K562 (cell line): ENCODE data around the gene FBL. TPM values are rescaled to one million over a fixed set of nuclear protein-coding genes. Genes with fewer than 3 reads are reported as not detected.

Source experiments
- ATAC-seq: fragments of 200-7000 bp; cut with Tn5 transposase; 3 replicates; pipeline ENCODE4 v1.9.1; 2020; ENCODE audit warnings: moderate library complexity
- BruUV-seq: library from RNA; stranded (reverse); fragments of 400-500 nt; replicated peaks from 2 replicates; lab custom pipeline; 2021; lab: Mats Ljungman, UMichigan
- CTCF ChIA-PET: fragments of 300-600 bp; formaldehyde crosslinking; extraction: SDS; loops from one replicate; lab custom pipeline; 2021; ENCODE audit warnings: low intra/inter-chr PET ratio; lab: Yijun Ruan, JAX
- POLR2A ChIA-PET: fragments of 300-600, 350-650 bp; sonication (Branson Sonifier 250); formaldehyde crosslinking; extraction: SDS; loops from one replicate; lab custom pipeline; 2021; ENCODE audit warnings: antibody characterized with exemption, inconsistent platforms; lab: Yijun Ruan, JAX
- DNase-seq, 4 experiments: peaks; one replicate each; pipeline versions ENCODE4 v3.0.0 to v3.0.0-alpha.2; 2011 to 2018; ENCODE audit warnings: low spot score in 3 of 4, mixed read lengths in 3 of 4; ENCODE audit errors: extremely low read depth in 1 of 4
- FAIRE-seq: peaks from 2 replicates; lab custom pipeline; 2011; peaks lifted over from hg19 to GRCh38; lab: Jason Lieb, UNC
- H2AFZ ChIP-seq: 2 replicates; pipeline ENCODE4 v1.6.0; 2011; ENCODE audit warnings: low read depth, low read length, control low read depth, inconsistent platforms
- H3K27ac ChIP-seq: fragments of 200-600 bp; 3 replicates; pipeline ENCODE4 v1.8.0; 2011; ENCODE audit warnings: low read depth, mild to moderate bottlenecking, control low read depth, inconsistent platforms, low read length, moderate library complexity, mixed read lengths; ENCODE audit errors: extremely low read depth
- H3K27me3 ChIP-seq, 2 experiments: fragments of 300-600 bp in 1 of 2; 2 replicates in 1 of 2; 3 replicates in 1 of 2; pipeline versions ENCODE4 v1.6.0 to v1.8.0; 2011; ENCODE audit warnings: inconsistent platforms in 2 of 2, low read length in 2 of 2, mild to moderate bottlenecking in 1 of 2, mixed read lengths in 1 of 2, moderate library complexity in 1 of 2; ENCODE audit not compliant: control insufficient read depth in 2 of 2, insufficient read depth in 2 of 2
- H3K36me3 ChIP-seq: fragments of 300-600 bp; 3 replicates; pipeline ENCODE4 v1.8.0; 2011; ENCODE audit warnings: mild to moderate bottlenecking, low read length, inconsistent platforms; ENCODE audit not compliant: control insufficient read depth, insufficient read depth
- H3K4me1 ChIP-seq, 2 experiments: fragments of 200-600 bp in 1 of 2; replicated peaks in 1 of 2; 2 replicates in 1 of 2; 3 replicates in 1 of 2; pipeline versions ENCODE4 v1.5.1 to v1.8.0; 2011; ENCODE audit warnings: inconsistent platforms in 2 of 2, low read length in 2 of 2, mild to moderate bottlenecking in 1 of 2, mixed read lengths in 1 of 2, moderate library complexity in 1 of 2; ENCODE audit not compliant: control insufficient read depth in 2 of 2, insufficient read depth in 2 of 2
- H3K4me2 ChIP-seq: 2 replicates; pipeline ENCODE4 v1.6.1; 2011; ENCODE audit warnings: low read length, control low read depth, inconsistent platforms, mixed read lengths; ENCODE audit not compliant: insufficient read depth
- H3K4me3 ChIP-seq: fragments of 200-600 bp; sonication (generic), shearing (Covaris generic); 2 replicates; pipeline ENCODE4 v1.5.1; 2016; ENCODE audit warnings: control low read depth, inconsistent platforms
- H3K79me2 ChIP-seq: fragments of 200-600 bp; 3 replicates; pipeline ENCODE4 v1.8.0; 2011; ENCODE audit warnings: low read length, inconsistent platforms; ENCODE audit not compliant: control insufficient read depth, insufficient read depth
- H3K9ac ChIP-seq, 2 experiments: 2 replicates each; pipeline versions ENCODE4 v1.6.0 to v1.6.1; 2011; ENCODE audit warnings: low read depth in 2 of 2, low read length in 2 of 2, control low read depth in 1 of 2, inconsistent platforms in 1 of 2, mild to moderate bottlenecking in 1 of 2, mixed read lengths in 1 of 2; ENCODE audit not compliant: insufficient read depth in 1 of 2
- H3K9me1 ChIP-seq: one replicate; pipeline ENCODE4 v1.6.0; 2011; ENCODE audit warnings: inconsistent platforms, mild to moderate bottlenecking, low read length, moderate library complexity; ENCODE audit not compliant: control insufficient read depth, insufficient read depth
- H3K9me3 ChIP-seq: replicated peaks from 2 replicates; pipeline ENCODE4 v1.5.1; 2011; ENCODE audit warnings: low read depth, low read length, inconsistent platforms; ENCODE audit not compliant: control insufficient read depth, insufficient read depth
- H4K20me1 ChIP-seq: replicated peaks from 2 replicates; pipeline ENCODE4 v1.6.1; 2011; ENCODE audit warnings: low read length, inconsistent platforms, mixed read lengths; ENCODE audit not compliant: control insufficient read depth, insufficient read depth
- DLX4 ChIP-seq: fragments of 250-450 bp; sonication (Bioruptor Pico); IDR thresholded peaks from 2 replicates; pipeline ENCODE4 v1.6.1; 2021; ENCODE audit warnings: mild to moderate bottlenecking
- HOXB6 ChIP-seq: fragments of 250-450 bp; sonication (Bioruptor Pico); IDR thresholded peaks from 2 replicates; pipeline ENCODE4 v1.5.1; 2022; ENCODE audit warnings: mild to moderate bottlenecking, borderline replicate concordance
- JUN ChIP-seq, 2 experiments: sonication (generic) in 1 of 2; formaldehyde crosslinking in 1 of 2; IDR thresholded peaks; 2 replicates each; pipeline versions ENCODE4 v1.6.1 to v1.8.0; 2012 to 2022; ENCODE audit warnings: borderline replicate concordance in 2 of 2, mild to moderate bottlenecking in 2 of 2, improper control_type of control experiment in 1 of 2, low read depth in 1 of 2, low read length in 1 of 2, missing genetic modification reagents in 1 of 2
- POLR2AphosphoS5 ChIP-seq: IDR thresholded peaks from 2 replicates; pipeline ENCODE4 v1.6.1; 2011; ENCODE audit warnings: mild to moderate bottlenecking, low read depth, low read length, moderate library complexity; ENCODE audit not compliant: control insufficient read depth, insufficient read depth
- ZBTB9 ChIP-seq: fragments of 450-650 bp; formaldehyde crosslinking; IDR thresholded peaks from 2 replicates; pipeline ENCODE4 v1.4.0; 2020; ENCODE audit warnings: mild to moderate bottlenecking, moderate library complexity
- ZNF165 ChIP-seq: fragments of 250-450 bp; sonication (Bioruptor Pico); IDR thresholded peaks from 2 replicates; pipeline ENCODE4 v1.4.0; 2020; ENCODE audit warnings: borderline replicate concordance
- WGBS: fragments of 100-300 bp; shearing (Covaris generic); methylation state at CpG from one replicate; pipeline ENCODE4 v1.1.6; 2016; ENCODE audit warnings: low coverage, mixed read lengths; ENCODE audit not compliant: insufficient coverage; ENCODE audit errors: missing lambda C conversion rate; 5-methylcytosine and 5-hydroxymethylcytosine counted together
- in situ Hi-C: fragments of 300-500 bp; cut with MboI; formaldehyde crosslinking; loops from 4 replicates; pipeline ENCODE4 v1.15.0; 2018; ENCODE audit warnings: inconsistent platforms, mixed read lengths
- intact Hi-C: fragments of 100-400 bp; cut with micrococcal nuclease; formaldehyde crosslinking; loops from 2 replicates; pipeline ENCODE4 v1.14.2; 2022
- polyA plus RNA-seq, 8 experiments: library from polyadenylated mRNA; depleted of rRNA in 4 of 8; stranded (reverse) in 5 of 8; unstranded in 3 of 8; fragments of >200 nt; fragmentation: Nextera tagmentation in 2 of 8; fragmentation: Illumina TruSeq in 1 of 8; extraction: Ambion mirVana in 2 of 8; extraction: Trizol in 1 of 8; gene quantifications; 2 replicates each; pipeline versions ENCODE4 v1.2.1 to v1.2.3, GENCODE V29; 2011 to 2014; ENCODE audit warnings: inconsistent platforms in 1 of 8, missing spikeins in 1 of 8
- total RNA-seq, 7 experiments: library from RNA; depleted of rRNA in 6 of 7; stranded (reverse); fragments of >200 nt in 6 of 7; fragmentation: Illumina TruSeq in 2 of 7; extraction: Trizol in 2 of 7; gene quantifications; 2 replicates each; pipeline versions ENCODE4 v1.2.1 to v1.2.3, GENCODE V29; 2011 to 2021; ENCODE audit warnings: low replicate concordance in 1 of 7
- TF ChIP-seq, protein P1 (sequence below): fragments of 450-650 bp; formaldehyde crosslinking; IDR thresholded peaks from 2 replicates; pipeline ENCODE4 v1.4.0; 2020; ENCODE audit warnings: mild to moderate bottlenecking, moderate library complexity

FBL gene
- total and polyA plus RNA-seq, 9 of the 15 experiments (the other 6 are each of a cell fraction or from before 2014, with no cell fraction given), result 201 to 1,696 (median 696) TPM

- no peak for ATAC-seq
- Histone ChIP-seq H3K4me1 (peaks cover 15 to 31% of the 10 kb centered on the region in 2 experiments), H3K79me2 (peaks cover 16% of the 10 kb centered on the region), H3K27me3 (no peaks in the 10 kb centered on the region), H3K36me3 (peaks cover 78% of the 10 kb centered on the region), H4K20me1 (peaks cover 4% of the 10 kb centered on the region; the same call in 1 of the 2 replicates), H3K9me1 (peaks cover 8% of the 10 kb centered on the region), H3K4me2 (no peak overlapping the region), H3K9me3 (no peaks in the 10 kb centered on the region), H2AFZ (no peak overlapping the region), H3K9ac (0 out of 4 replicates have a peak overlapping the region, but pooled peaks of 1 of the 2 experiments have one; percentile 59), H3K4me3 (no peak overlapping the region), H3K27ac (no peak overlapping the region)
- BruUV-seq, result no TSS peak
- ChIA-PET POLR2A (interaction anchor here (1.1 kb wide), 1 partner anchor 14 kb away, joined by 4 read pairs; no protein-coding TSS in a partner anchor), CTCF (no interaction called here)
- intact Hi-C loops, result no loop called here
- WGBS, result 92% methylated on average over 9 of the region's 10 CpGs
- no peak for FAIRE-seq
- DNase-seq, result no peak
- TF ChIP-seq ZNF165 (CRISPR knock-in tag) (no peak), DLX4 (CRISPR knock-in tag) (no peak), ZBTB9 (CRISPR knock-in tag) (no peak), JUN (IDR thresholded peaks at IDR 0.05; ENCODE audit: borderline replicate concordance, low read depth, low read length) (no peak), JUN (CRISPR knock-in tag; IDR thresholded peaks at IDR 0.05; ENCODE audit: borderline replicate concordance) (no peak), HOXB6 (no peak), POLR2AphosphoS5 (no peak)
- TF ChIP-seq, protein P1, sequence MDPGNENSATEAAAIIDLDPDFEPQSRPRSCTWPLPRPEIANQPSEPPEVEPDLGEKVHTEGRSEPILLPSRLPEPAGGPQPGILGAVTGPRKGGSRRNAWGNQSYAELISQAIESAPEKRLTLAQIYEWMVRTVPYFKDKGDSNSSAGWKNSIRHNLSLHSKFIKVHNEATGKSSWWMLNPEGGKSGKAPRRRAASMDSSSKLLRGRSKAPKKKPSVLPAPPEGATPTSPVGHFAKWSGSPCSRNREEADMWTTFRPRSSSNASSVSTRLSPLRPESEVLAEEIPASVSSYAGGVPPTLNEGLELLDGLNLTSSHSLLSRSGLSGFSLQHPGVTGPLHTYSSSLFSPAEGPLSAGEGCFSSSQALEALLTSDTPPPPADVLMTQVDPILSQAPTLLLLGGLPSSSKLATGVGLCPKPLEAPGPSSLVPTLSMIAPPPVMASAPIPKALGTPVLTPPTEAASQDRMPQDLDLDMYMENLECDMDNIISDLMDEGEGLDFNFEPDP (CRISPR knock-in tag), result no peak
- in situ Hi-C loops, result no loop called here
These were observed 16.4 kb downstream of the FBL start for GRCh38 chr19:39829702-39830275.
